CD4-positive, alpha-beta T cell (primary cell): ENCODE results near the gene ESR1. TPM values are rescaled to one million over a fixed set of nuclear protein-coding genes. Genes with fewer than 3 reads are reported as not detected.

Source experiments
- ATAC-seq: fragments of 200-7000 bp; cut with Tn5 transposase; one replicate; pipeline ENCODE4 v1.10.0; 2022; ENCODE audit warnings: mild to moderate bottlenecking; ENCODE audit not compliant: poor library complexity
- CTCF ChIA-PET: fragments of 350-600 bp; sonication (Branson Sonifier 250); formaldehyde crosslinking; loops from one replicate; lab custom pipeline; 2021; ENCODE audit warnings: antibody characterized with exemption, inconsistent platforms; lab: Charles Lee
- POLR2A ChIA-PET: fragments of 350-600 bp; sonication (Branson Sonifier 250); formaldehyde crosslinking; loops from one replicate; lab custom pipeline; 2021; ENCODE audit warnings: antibody characterized with exemption, inconsistent platforms; lab: Charles Lee
- DNase-seq, 14 experiments: peaks; one replicate each; pipeline ENCODE4 v3.0.0-alpha.2; 2013 to 2020; ENCODE audit warnings: mixed read lengths in 2 of 14
- H3K27ac ChIP-seq, 2 donors: one replicate each; pipeline versions ENCODE4 v1.5.1 to v1.7.0; 2013; ENCODE audit warnings: low read length in 2 of 2, low read depth in 1 of 2, mild to moderate bottlenecking in 1 of 2
- H3K27me3 ChIP-seq, 2 experiments: 1 replicate in 1 of 2; 2 replicates in 1 of 2; pipeline versions ENCODE4 v1.6.1 to v1.7.0; 2013; ENCODE audit warnings: low read length in 2 of 2, control low read depth in 1 of 2, mild to moderate bottlenecking in 1 of 2, moderate library complexity in 1 of 2; ENCODE audit not compliant: insufficient read depth in 2 of 2, control insufficient read depth in 1 of 2
- H3K36me3 ChIP-seq: one replicate; pipeline ENCODE4 v1.6.1; 2013; ENCODE audit warnings: low read length, control low read depth; ENCODE audit not compliant: insufficient read depth
- H3K4me1 ChIP-seq: one replicate; pipeline ENCODE4 v1.6.1; 2013; ENCODE audit warnings: low read length, control low read depth; ENCODE audit not compliant: insufficient read depth
- H3K4me3 ChIP-seq: one replicate; pipeline ENCODE4 v1.5.1; 2013; ENCODE audit warnings: mild to moderate bottlenecking, low read length, moderate library complexity
- H3K9me3 ChIP-seq, 2 experiments: 1 replicate in 1 of 2; 2 replicates in 1 of 2; pipeline versions ENCODE4 v1.6.1 to v1.7.0; 2013; ENCODE audit warnings: low read length in 2 of 2, mild to moderate bottlenecking in 2 of 2, control low read depth in 1 of 2, moderate library complexity in 1 of 2; ENCODE audit not compliant: control insufficient read depth in 1 of 2, insufficient read depth in 1 of 2
- H3K27ac Mint-ChIP-seq: one replicate; pipeline ENCODE4 v1.8.0; 2020; ENCODE audit warnings: mixed read lengths
- H3K27me3 Mint-ChIP-seq: one replicate; pipeline ENCODE4 v1.8.0; 2021; ENCODE audit warnings: mixed read lengths
- H3K36me3 Mint-ChIP-seq: one replicate; pipeline ENCODE4 v1.8.0; 2021; ENCODE audit warnings: low read depth, mixed read lengths
- H3K4me1 Mint-ChIP-seq: one replicate; pipeline ENCODE4 v1.8.0; 2021; ENCODE audit warnings: low read depth, mixed read lengths
- H3K4me3 Mint-ChIP-seq: one replicate; pipeline ENCODE4 v1.8.0; 2020; ENCODE audit warnings: mild to moderate bottlenecking, mixed read lengths
- H3K9me3 Mint-ChIP-seq: one replicate; pipeline ENCODE4 v1.8.0; 2020; ENCODE audit warnings: mixed read lengths
- intact Hi-C, 2 experiments: fragments of 100-400 bp; cut with DNase I in 1 of 2; cut with micrococcal nuclease in 1 of 2; formaldehyde crosslinking; loops; one replicate each; pipeline versions ENCODE4 v1.15.1 to v1.9.0; 2023 to 2025; cut with DNase I, micrococcal nuclease
- total RNA-seq, 174 experiments: library from RNA in 2 of 174; stranded (reverse) in 2 of 174; gene quantifications; one replicate each; pipeline ENCODE4 v1.2.3 and lab custom pipeline; 2021 to 2026
- TF ChIP-seq, protein P1 (sequence below): fragments of 200-600 bp; IDR thresholded peaks from one replicate; pipeline ENCODE4 v1.8.0; 2022; ENCODE audit warnings: antibody characterized with exemption, mild to moderate bottlenecking

The ESR1 gene
- total RNA-seq, 2 experiments from 2014 or later: 2.6 to 2.8 TPM

GRCh38 chr6:151847064-151847463 is 39.6 kb downstream of the ESR1 start:
- no peaks in the 10 kb centered on the region for H3K4me1 ChIP-seq
- Mint-ChIP-seq H3K9me3 (peaks cover 2% of the 10 kb centered on the region), H3K4me1 (no peaks in the 10 kb centered on the region), H3K27me3 (no peaks in the 10 kb centered on the region), H3K36me3 (no peaks in the 10 kb centered on the region), H3K27ac (no peak overlapping the region), H3K4me3 (no peak overlapping the region)
- CTCF ChIA-PET: no interaction called here
- H3K4me3 ChIP-seq: no peak overlapping the region
- ATAC-seq (no peak), DNase-seq (no peak)
- POLR2A ChIA-PET: no interaction called here
- H3K36me3 ChIP-seq: no peaks in the 10 kb centered on the region
- H3K27ac ChIP-seq: no peak overlapping the region
- TF ChIP-seq, protein P1, sequence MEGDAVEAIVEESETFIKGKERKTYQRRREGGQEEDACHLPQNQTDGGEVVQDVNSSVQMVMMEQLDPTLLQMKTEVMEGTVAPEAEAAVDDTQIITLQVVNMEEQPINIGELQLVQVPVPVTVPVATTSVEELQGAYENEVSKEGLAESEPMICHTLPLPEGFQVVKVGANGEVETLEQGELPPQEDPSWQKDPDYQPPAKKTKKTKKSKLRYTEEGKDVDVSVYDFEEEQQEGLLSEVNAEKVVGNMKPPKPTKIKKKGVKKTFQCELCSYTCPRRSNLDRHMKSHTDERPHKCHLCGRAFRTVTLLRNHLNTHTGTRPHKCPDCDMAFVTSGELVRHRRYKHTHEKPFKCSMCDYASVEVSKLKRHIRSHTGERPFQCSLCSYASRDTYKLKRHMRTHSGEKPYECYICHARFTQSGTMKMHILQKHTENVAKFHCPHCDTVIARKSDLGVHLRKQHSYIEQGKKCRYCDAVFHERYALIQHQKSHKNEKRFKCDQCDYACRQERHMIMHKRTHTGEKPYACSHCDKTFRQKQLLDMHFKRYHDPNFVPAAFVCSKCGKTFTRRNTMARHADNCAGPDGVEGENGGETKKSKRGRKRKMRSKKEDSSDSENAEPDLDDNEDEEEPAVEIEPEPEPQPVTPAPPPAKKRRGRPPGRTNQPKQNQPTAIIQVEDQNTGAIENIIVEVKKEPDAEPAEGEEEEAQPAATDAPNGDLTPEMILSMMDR: no peak
- no peaks in the 10 kb centered on the region for H3K27me3 ChIP-seq
- no peaks in the 10 kb centered on the region for H3K9me3 ChIP-seq
- intact Hi-C loops: no loop called here

- H3K27ac ChIP-seq: no peak overlapping the region
- no peaks in the 10 kb centered on the region for H3K36me3 ChIP-seq
- intact Hi-C loops: no loop called here
- H3K4me1 ChIP-seq: no peaks in the 10 kb centered on the region
- no peaks in the 10 kb centered on the region for H3K27me3 ChIP-seq
- Mint-ChIP-seq H3K9me3 (peaks cover 2% of the 10 kb centered on the region), H3K27me3 (no peaks in the 10 kb centered on the region), H3K4me1 (no peaks in the 10 kb centered on the region), H3K36me3 (no peaks in the 10 kb centered on the region), H3K27ac (no peak overlapping the region), H3K4me3 (no peak overlapping the region)
- no peaks in the 10 kb centered on the region for H3K9me3 ChIP-seq
- POLR2A ChIA-PET: no interaction called here
- CTCF ChIA-PET: interaction anchor here (0.8 kb wide), 1 partner anchor 8 kb away, joined by 4 read pairs; no protein-coding TSS in a partner anchor
- no peak for DNase-seq
- H3K4me3 ChIP-seq: no peak overlapping the region
- ATAC-seq: no peak
- TF ChIP-seq, protein P1: no peak
Measured at GRCh38 chr6:151850479-151851003, 43.1 kb downstream of the ESR1 start.

GRCh38 chr6:151858294-151858693 is 50.8 kb downstream of the ESR1 start:
- CTCF ChIA-PET: interaction anchor here (1.0 kb wide), 1 partner anchor 8 kb away, joined by 4 read pairs; no protein-coding TSS in a partner anchor
- POLR2A ChIA-PET: no interaction called here
- DNase-seq: no peak
- Mint-ChIP-seq H3K36me3 (no peaks in the 10 kb centered on the region), H3K9me3 (no peaks in the 10 kb centered on the region), H3K4me1 (no peaks in the 10 kb centered on the region), H3K27ac (no peak overlapping the region), H3K27me3 (no peaks in the 10 kb centered on the region), H3K4me3 (no peak overlapping the region)
- no peaks in the 10 kb centered on the region for H3K4me1 ChIP-seq
- no peaks in the 10 kb centered on the region for H3K27me3 ChIP-seq
- no peaks in the 10 kb centered on the region for H3K36me3 ChIP-seq
- H3K9me3 ChIP-seq: no peaks in the 10 kb centered on the region
- TF ChIP-seq, protein P1: no peak
- H3K27ac ChIP-seq: no peak overlapping the region
- H3K4me3 ChIP-seq: no peak overlapping the region
- ATAC-seq: no peak
- intact Hi-C loops: no loop called here
